ENCODE results near the gene PRSS38. TPM values are rescaled to one million over a fixed set of nuclear protein-coding genes. Genes with fewer than 3 reads are reported as not detected.

The PRSS38 gene
- total and polyA plus RNA-seq, 2 experiments from 2014 or later, result not detected

GRCh38 chr1:227892489-227893299 is 77.2 kb downstream of the PRSS38 start:
- no peaks in the 10 kb centered on the region for H3K27me3 ChIP-seq
- H3K9me3 ChIP-seq (ENCODE audit: low read depth), result no peaks in the 10 kb centered on the region
- H3K36me3 ChIP-seq, result no peaks in the 10 kb centered on the region
- no peak overlapping the region for H3K4me3 ChIP-seq
- TF ChIP-seq, protein P1, sequence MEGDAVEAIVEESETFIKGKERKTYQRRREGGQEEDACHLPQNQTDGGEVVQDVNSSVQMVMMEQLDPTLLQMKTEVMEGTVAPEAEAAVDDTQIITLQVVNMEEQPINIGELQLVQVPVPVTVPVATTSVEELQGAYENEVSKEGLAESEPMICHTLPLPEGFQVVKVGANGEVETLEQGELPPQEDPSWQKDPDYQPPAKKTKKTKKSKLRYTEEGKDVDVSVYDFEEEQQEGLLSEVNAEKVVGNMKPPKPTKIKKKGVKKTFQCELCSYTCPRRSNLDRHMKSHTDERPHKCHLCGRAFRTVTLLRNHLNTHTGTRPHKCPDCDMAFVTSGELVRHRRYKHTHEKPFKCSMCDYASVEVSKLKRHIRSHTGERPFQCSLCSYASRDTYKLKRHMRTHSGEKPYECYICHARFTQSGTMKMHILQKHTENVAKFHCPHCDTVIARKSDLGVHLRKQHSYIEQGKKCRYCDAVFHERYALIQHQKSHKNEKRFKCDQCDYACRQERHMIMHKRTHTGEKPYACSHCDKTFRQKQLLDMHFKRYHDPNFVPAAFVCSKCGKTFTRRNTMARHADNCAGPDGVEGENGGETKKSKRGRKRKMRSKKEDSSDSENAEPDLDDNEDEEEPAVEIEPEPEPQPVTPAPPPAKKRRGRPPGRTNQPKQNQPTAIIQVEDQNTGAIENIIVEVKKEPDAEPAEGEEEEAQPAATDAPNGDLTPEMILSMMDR (IDR thresholded peaks at IDR 0.05; ENCODE audit: low read depth, low read length), result no peak
- H3K27ac ChIP-seq, result no peak overlapping the region
- peaks cover 8% of the 10 kb centered on the region for H3K4me1 ChIP-seq (ENCODE audit: low read depth)
- peak in 1 of 2 donors; percentile 50 for DNase-seq (ENCODE audit: low read depth in 1 of 2, low spot score in 1 of 2)

DNA sequence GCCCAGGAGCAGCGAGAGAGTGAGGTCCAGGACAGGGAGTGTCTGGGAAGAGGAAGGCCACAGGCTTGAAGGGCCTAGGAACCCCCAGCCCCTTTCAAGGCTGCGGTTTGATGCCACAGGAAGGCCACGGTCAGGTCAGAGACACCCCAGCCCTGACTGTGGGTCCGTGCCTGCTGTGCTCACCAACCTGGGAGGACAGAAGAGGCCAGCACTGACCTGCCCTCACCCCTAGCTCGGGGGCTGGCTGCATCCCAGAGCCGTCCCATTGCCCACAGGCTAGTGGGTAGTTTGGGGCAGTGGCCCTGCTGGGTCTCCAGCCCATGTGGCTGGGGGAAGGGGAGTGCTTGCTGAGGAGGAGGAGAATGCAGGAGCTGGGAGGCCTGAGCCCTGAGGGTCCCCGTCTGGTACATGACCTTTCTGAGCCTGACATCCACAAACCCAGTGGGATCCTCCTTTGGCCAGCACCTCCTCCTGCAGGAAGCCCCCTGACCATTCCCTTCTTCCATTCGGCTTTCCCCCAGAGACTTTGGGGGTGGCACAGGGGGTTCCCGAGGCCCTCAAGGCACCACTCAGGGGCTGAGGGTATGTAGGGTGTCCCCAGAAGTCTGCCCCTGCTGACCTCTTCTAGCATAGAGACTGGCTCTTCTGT is 77.9 kb downstream of the PRSS38 start:
- no peaks in the 10 kb centered on the region for H3K27me3 ChIP-seq
- no peak for DNase-seq (ENCODE audit: low read depth in 1 of 2, low spot score in 1 of 2)
- H3K27ac ChIP-seq, result no peak overlapping the region
- no peaks in the 10 kb centered on the region for H3K36me3 ChIP-seq
- no peaks in the 10 kb centered on the region for H3K9me3 ChIP-seq (ENCODE audit: low read depth)
- no peak overlapping the region for H3K4me3 ChIP-seq
- peaks cover 8% of the 10 kb centered on the region for H3K4me1 ChIP-seq (ENCODE audit: low read depth)
- TF ChIP-seq, protein P1 (IDR thresholded peaks at IDR 0.05; ENCODE audit: low read depth, low read length), result no peak

- H3K4me1 ChIP-seq (ENCODE audit: low read depth), result peaks cover 8% of the 10 kb centered on the region
- H3K27ac ChIP-seq, result no peak overlapping the region
- no peaks in the 10 kb centered on the region for H3K9me3 ChIP-seq (ENCODE audit: low read depth)
- no peaks in the 10 kb centered on the region for H3K27me3 ChIP-seq
- TF ChIP-seq, protein P1 (IDR thresholded peaks at IDR 0.05; ENCODE audit: low read depth, low read length), result no peak
- no peak overlapping the region for H3K4me3 ChIP-seq
- no peaks in the 10 kb centered on the region for H3K36me3 ChIP-seq
- DNase-seq (ENCODE audit: low read depth in 1 of 2, low spot score in 1 of 2), result no peak
Measured at GRCh38 chr1:227893949-227894721, 78.7 kb downstream of the PRSS38 start.

- Histone ChIP-seq H3K4me1 (ENCODE audit: low read depth) (peaks cover 8% of the 10 kb centered on the region), H3K9me3 (ENCODE audit: low read depth) (no peaks in the 10 kb centered on the region), H3K36me3 (no peaks in the 10 kb centered on the region), H3K27ac (no peak overlapping the region), H3K27me3 (no peaks in the 10 kb centered on the region), H3K4me3 (no peak overlapping the region)
- no peak for DNase-seq (ENCODE audit: low read depth in 1 of 2, low spot score in 1 of 2)
- TF ChIP-seq, protein P1 (IDR thresholded peaks at IDR 0.05; ENCODE audit: low read depth, low read length), result no peak
Measured at GRCh38 chr1:227894831-227895451, 79.5 kb downstream of the PRSS38 start.

Other genes with a start within 250 kb of the PRSS38 start
- 38.3 and 42.3 TPM in 2 replicates for gene JMJD4, start 80.4 kb upstream of the PRSS38 start, total RNA-seq
- 30.1 and 33.6 TPM in 2 replicates for gene JMJD4, start 80.4 kb upstream of the PRSS38 start, polyA plus RNA-seq
- 57.4 and 60.7 TPM in 2 replicates for gene SNAP47, start 80.2 kb upstream of the PRSS38 start, total RNA-seq
- 43.7 and 59.8 TPM in 2 replicates for gene SNAP47, start 80.2 kb upstream of the PRSS38 start, polyA plus RNA-seq
- 1.4 and 1.9 TPM in 2 replicates for gene WNT9A, start 132.3 kb downstream of the PRSS38 start, total RNA-seq
- gene WNT9A, start 132.3 kb downstream of the PRSS38 start, polyA plus RNA-seq, result 0.14 TPM in 1 of 2 replicates, not detected in the other
- gene WNT3A, start 191.3 kb downstream of the PRSS38 start, total RNA-seq, result not detected in 2 replicates
- 0.12 TPM in 1 of 2 replicates, not detected in the other for gene WNT3A, start 191.3 kb downstream of the PRSS38 start, polyA plus RNA-seq